ENCODE data around the gene DNAJC2. TPM values are rescaled to one million over a fixed set of nuclear protein-coding genes. Genes with fewer than 3 reads are reported as not detected.
A peak's percentile ranks its signal among the peaks of the same experiment; 100 is the strongest.

The DNAJC2 gene
- total RNA-seq, 6 experiments from 2014 or later, result 23.9 to 28.2 (median 25.5) TPM

DNA sequence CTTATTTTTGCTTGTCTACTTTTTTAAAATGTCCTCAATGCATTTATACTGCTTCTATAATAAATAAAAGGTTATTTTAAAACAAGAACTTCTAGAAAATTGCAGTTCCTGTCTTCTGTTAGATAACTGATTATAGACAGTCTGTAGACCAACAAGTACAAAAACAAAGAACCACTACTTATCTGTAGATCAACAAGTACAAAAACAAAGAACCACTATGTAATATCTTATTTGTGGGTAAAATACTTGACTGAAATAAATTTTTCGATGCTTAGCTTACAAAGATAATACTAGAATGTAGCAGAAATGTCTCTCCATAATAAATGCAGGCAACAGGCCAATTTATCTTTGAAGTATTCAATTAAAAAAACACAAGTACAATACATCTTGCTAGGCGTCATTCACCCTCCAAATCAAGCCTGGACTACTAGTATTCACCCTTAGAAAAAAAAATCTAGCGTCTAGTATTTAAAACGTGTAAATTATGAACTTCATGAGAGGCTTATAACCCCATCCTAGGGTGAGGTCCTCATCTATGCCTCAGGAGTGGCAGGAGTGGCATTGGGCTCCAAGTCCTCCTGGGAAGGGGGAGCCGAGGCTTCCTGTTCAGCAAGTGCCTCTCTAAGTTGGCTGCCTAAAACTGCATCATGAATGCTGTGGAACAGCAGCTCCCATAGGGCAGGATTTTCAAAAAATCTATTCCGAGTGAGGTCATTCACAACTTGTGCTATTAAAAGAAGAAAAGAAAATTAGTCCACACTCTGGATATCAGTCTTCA is 29.5 kb upstream of the DNAJC2 start:
- TF ChIP-seq, protein P1, sequence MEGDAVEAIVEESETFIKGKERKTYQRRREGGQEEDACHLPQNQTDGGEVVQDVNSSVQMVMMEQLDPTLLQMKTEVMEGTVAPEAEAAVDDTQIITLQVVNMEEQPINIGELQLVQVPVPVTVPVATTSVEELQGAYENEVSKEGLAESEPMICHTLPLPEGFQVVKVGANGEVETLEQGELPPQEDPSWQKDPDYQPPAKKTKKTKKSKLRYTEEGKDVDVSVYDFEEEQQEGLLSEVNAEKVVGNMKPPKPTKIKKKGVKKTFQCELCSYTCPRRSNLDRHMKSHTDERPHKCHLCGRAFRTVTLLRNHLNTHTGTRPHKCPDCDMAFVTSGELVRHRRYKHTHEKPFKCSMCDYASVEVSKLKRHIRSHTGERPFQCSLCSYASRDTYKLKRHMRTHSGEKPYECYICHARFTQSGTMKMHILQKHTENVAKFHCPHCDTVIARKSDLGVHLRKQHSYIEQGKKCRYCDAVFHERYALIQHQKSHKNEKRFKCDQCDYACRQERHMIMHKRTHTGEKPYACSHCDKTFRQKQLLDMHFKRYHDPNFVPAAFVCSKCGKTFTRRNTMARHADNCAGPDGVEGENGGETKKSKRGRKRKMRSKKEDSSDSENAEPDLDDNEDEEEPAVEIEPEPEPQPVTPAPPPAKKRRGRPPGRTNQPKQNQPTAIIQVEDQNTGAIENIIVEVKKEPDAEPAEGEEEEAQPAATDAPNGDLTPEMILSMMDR (IDR thresholded peaks at IDR 0.05), result no peak
- Mint-ChIP-seq H3K4me3 (no peak overlapping the region), H3K27ac (no peak overlapping the region), H3K36me3 (ENCODE audit: low read depth) (peaks cover under 1% of the 10 kb centered on the region), H3K9me3 (no peaks in the 10 kb centered on the region), H3K4me1 (ENCODE audit: low read depth) (no peaks in the 10 kb centered on the region), H3K27me3 (ENCODE audit: insufficient read depth) (no peaks in the 10 kb centered on the region)
- DNase-seq, result no peak

- H3K27me3 Mint-ChIP-seq (ENCODE audit: insufficient read depth), result no peaks in the 10 kb centered on the region
- no peak overlapping the region for H3K4me3 Mint-ChIP-seq
- TF ChIP-seq, protein P1 (IDR thresholded peaks at IDR 0.05), result no peak
- no peak overlapping the region for H3K27ac Mint-ChIP-seq
- H3K4me1 Mint-ChIP-seq (ENCODE audit: low read depth), result no peaks in the 10 kb centered on the region
- peaks cover 34% of the 10 kb centered on the region for H3K36me3 Mint-ChIP-seq (ENCODE audit: low read depth)
- no peak for DNase-seq
- H3K9me3 Mint-ChIP-seq, result no peaks in the 10 kb centered on the region
Measured at GRCh38 chr7:103369432-103369831, 24.9 kb upstream of the DNAJC2 start.

DNA sequence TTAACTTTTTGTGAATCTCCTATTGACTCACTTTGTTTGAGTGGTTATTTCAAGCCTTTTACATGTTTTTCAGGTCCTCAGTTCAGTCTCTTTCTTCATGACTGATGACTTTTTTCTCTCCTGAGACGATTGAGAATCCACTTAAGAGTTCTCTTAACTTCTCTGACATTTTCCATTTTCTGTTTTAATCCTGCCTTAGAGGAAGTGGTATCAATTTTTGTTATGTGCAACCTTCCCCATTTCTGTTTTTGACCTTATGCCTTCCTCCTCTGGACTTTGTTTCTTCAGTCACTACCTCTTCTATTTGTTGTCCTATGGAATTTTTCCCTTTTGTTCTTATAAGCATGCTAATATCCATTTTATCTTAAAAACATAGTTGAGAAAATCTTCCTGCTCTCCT is 5.2 kb upstream of the DNAJC2 start:
- H3K9me3 Mint-ChIP-seq, result no peaks in the 10 kb centered on the region
- peak overlapping the region; percentile 100 for H3K4me3 Mint-ChIP-seq
- H3K27me3 Mint-ChIP-seq (ENCODE audit: insufficient read depth), result peaks cover 5% of the 10 kb centered on the region
- DNase-seq, result no peak
- TF ChIP-seq, protein P1 (IDR thresholded peaks at IDR 0.05), result no peak
- peaks cover 21% of the 10 kb centered on the region for H3K36me3 Mint-ChIP-seq (ENCODE audit: low read depth)
- peaks cover 59% of the 10 kb centered on the region for H3K4me1 Mint-ChIP-seq (ENCODE audit: low read depth)
- peak overlapping the region; percentile 54 for H3K27ac Mint-ChIP-seq

DNA sequence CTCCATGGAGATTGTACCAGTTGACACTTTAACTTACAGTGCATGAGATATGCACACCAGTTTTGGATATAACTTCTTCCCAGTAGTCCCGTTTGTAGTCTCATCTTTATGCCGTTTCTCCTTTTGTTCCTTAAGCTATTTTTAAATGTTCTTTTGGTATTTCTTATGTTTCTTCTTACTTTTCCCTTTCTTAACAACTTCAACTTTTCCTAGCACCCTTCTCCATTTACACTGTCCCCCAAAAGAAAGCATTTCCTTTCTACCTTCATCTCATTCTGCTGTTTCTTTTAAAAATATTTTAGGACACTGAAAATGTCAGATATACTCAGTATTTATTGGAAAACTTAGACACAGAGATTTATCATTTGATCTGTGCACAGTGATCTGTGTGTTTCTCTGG is 4.4 kb upstream of the DNAJC2 start:
- peaks cover 24% of the 10 kb centered on the region for H3K36me3 Mint-ChIP-seq (ENCODE audit: low read depth)
- peaks cover 60% of the 10 kb centered on the region for H3K4me1 Mint-ChIP-seq (ENCODE audit: low read depth)
- peak overlapping the region; percentile 36 for H3K27ac Mint-ChIP-seq
- H3K4me3 Mint-ChIP-seq, result peak overlapping the region; percentile 100
- H3K9me3 Mint-ChIP-seq, result no peaks in the 10 kb centered on the region
- TF ChIP-seq, protein P1 (IDR thresholded peaks at IDR 0.05), result no peak
- no peak for DNase-seq
- H3K27me3 Mint-ChIP-seq (ENCODE audit: insufficient read depth), result peaks cover 7% of the 10 kb centered on the region

DNA sequence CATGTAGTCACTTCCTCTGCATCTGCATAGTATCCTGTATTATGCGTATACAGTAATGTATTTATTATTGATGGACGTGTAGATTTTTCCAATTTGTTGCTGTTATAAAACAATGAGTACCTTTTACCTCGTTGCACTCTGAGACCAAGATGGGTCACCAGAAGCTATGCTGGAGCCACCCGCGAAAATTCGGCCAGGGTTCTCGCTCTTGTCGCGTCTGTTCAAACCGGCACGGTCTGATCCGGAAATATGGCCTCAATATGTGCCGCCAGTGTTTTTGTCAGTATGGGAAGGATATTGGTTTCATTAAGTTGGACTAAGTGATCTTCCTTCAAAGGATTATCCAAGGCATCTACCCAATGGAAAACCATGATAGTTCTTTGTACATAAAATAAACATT is 3.9 kb upstream of the DNAJC2 start:
- Mint-ChIP-seq H3K27ac (peak overlapping the region; percentile 81), H3K27me3 (ENCODE audit: insufficient read depth) (peaks cover 7% of the 10 kb centered on the region), H3K4me1 (ENCODE audit: low read depth) (peaks cover 60% of the 10 kb centered on the region), H3K36me3 (ENCODE audit: low read depth) (peaks cover 28% of the 10 kb centered on the region), H3K4me3 (peak overlapping the region; percentile 100), H3K9me3 (no peaks in the 10 kb centered on the region)
- TF ChIP-seq, protein P1 (IDR thresholded peaks at IDR 0.05), result no peak
- DNase-seq, result no peak

Measured in HFFc6 (cell line).